AG09319 (cell line): ENCODE results near the gene VMO1.
"Not testable (repeated sequence)": the region's sequence is repeated elsewhere in the genome, so short reads cannot be mapped to it uniquely, and the experiment has no call there.

Source experiments
- DNase-seq: peaks from one replicate; pipeline ENCODE4 v3.0.0-alpha.2; 2010; ENCODE audit warnings: low read depth; ENCODE audit errors: extremely low read depth
- TF ChIP-seq, protein P1 (sequence below): IDR thresholded peaks from 2 replicates; pipeline ENCODE4 v1.5.1; 2011; ENCODE audit warnings: low read depth, mild to moderate bottlenecking, inconsistent platforms, low read length, moderate library complexity

The VMO1 gene, protein sequence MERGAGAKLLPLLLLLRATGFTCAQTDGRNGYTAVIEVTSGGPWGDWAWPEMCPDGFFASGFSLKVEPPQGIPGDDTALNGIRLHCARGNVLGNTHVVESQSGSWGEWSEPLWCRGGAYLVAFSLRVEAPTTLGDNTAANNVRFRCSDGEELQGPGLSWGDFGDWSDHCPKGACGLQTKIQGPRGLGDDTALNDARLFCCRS

DNA sequence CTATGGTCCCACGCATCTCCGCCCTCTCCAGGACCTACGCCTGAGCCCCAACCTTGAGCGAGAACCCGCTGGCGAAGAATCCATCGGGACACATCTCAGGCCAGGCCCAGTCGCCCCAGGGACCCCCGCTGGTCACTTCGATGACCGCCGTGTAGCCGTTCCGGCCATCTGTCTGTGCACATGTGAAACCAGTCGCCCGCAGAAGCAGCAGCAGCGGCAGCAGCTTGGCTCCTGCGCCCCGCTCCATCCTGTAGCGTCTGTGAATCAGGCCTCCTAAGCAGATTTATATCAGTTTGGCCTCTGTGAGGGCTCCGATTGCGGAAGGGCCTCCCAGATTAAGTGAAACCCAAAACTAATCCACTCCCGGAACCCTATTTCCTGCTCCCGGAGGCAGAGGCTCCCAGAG, at the start of gene VMO1:
TSS of gene VMO1 (minus strand) at position 259 of the 406 bp plus-strand sequence. CDS start at position 247, 12 bp downstream.
- no peak for DNase-seq
- TF ChIP-seq, protein P1, sequence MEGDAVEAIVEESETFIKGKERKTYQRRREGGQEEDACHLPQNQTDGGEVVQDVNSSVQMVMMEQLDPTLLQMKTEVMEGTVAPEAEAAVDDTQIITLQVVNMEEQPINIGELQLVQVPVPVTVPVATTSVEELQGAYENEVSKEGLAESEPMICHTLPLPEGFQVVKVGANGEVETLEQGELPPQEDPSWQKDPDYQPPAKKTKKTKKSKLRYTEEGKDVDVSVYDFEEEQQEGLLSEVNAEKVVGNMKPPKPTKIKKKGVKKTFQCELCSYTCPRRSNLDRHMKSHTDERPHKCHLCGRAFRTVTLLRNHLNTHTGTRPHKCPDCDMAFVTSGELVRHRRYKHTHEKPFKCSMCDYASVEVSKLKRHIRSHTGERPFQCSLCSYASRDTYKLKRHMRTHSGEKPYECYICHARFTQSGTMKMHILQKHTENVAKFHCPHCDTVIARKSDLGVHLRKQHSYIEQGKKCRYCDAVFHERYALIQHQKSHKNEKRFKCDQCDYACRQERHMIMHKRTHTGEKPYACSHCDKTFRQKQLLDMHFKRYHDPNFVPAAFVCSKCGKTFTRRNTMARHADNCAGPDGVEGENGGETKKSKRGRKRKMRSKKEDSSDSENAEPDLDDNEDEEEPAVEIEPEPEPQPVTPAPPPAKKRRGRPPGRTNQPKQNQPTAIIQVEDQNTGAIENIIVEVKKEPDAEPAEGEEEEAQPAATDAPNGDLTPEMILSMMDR, result no peak

DNA sequence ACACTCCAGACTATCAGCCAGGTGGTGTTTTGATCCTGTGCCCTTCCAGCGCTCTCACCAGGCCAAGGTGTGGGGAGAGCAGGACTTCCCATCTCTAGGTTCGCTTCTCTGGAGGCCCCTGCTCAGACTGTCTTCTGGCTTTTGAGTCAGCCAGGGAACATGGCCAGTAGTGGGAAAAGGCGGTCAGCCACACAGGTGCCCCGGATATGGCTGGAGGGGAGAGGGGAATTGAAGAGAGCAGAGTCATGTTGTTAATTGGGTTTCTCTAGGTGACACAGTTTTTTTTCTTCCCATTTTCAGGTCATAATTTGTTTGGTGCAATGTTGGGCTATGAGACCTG, 48.5 kb upstream of the VMO1 start:
- no peak for DNase-seq
- TF ChIP-seq, protein P1, result no peak

DNA sequence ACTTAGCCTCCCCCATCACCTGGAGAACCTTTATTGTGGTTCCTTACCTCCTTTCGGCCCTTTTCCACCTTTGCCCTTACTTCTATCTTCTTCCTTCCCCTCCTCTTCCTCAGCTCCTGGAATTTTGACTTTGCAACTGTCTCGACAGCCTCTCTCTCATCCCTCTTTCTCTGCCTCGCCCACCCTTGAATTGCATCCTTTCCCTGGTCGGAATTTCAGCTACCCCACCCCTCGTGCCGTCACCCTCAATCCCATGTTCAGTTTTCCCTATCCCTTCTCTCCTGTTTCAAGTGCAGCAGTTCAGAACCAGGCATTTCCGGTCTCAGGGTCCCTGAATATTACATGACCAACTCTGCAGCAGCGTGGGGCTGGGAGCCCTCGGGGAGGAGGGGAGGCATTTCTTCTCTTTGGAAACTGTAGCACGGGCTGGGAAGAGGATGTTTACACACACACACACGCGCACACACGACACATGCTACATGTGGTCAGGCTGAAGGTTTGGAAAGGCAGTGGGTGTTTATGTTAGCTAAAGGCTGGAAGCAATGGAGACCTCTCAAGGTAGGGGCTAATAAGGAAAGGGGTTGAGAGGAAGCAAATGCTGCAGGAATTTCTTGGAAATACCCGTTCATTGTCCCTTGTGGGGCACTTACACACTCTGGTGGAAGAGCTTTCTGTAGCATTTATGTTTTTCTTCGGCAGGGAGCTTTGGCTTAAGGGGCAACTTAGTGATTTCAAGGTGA, 47.9 kb upstream of the VMO1 start:
- DNase-seq, result peak; percentile 57
- TF ChIP-seq, protein P1, result no peak

DNA sequence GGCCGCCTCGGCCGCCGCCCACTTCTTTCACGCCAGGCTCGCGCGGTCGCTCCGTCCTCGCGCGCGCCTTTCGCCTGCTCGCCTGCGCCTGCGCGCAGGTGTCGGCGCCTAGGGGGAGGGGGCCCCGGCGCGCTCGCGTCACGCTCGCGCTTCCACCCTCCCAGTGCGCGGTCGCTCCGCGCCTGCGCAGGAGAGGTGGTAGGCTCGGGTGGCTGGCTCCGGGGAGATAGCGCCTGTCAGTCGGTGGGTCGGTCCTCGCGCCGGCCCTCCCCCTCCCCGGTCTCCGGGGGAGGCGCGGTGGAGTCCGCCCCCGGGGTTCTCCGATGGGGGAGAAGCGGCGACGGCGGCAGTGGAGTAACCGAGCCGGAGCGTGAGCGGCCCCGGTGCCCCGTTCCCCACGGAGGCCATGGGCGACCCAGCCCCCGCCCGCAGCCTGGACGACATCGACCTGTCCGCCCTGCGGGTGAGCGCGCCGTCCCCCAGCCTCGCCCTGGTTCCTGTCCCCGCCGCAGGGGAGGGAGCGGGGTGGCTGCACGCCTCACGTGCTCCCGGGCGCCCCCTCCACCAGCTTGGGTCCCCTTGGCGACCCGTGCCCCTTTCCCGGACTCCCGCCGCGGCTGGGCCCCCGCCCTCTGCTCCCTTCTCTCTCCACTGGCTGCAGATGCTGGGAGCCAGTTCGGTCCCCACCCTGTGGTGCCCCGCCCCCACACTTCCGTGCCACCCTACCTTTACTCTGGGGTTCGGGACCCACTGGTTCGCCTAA, 47.2 kb upstream of the VMO1 start, which contains the start of gene MINK1:
TSS of gene MINK1 (plus strand) at position 163 of the 763 bp plus-strand sequence. CDS start at position 407, 244 bp downstream.
- TF ChIP-seq, protein P1, result no peak
- peak; percentile 81 for DNase-seq

DNA sequence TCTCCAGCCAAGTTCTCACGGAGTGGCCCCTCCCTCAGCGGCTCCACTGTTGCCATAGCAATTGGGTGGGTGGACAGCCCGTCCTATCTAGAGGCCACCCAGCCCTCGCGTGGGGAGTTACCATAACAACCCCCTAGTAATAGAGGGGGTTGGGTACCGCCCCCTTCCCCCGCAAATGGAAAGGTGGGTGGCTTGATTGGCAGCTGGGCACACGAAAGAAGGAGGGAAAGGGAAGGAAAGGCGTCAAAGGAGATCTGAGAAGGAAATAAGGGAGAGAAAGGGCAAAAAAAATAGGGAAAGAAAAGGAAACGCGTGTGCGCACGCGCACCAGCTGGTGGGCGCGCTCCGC, 46.6 kb upstream of the VMO1 start:
- DNase-seq, result not testable (repeated sequence)

DNA sequence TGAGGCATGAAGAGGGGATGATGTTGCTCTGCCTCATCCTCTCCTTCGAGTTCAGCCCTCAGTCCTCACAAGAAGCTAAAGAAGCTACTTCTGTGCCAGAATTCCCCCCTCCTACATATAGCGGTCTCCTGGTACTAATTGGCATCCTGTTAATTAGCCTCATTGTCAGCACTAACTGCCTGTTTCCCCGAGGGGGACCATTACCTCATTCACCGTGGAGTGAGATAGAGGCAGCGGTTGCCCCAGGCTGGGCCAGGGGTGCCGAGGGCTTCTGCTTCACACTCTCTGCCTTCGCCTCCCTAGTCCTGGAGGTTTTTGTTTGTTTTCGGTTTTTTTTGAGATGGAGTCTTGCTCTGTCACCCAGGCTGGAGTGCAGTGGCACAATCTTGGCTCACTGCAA, 41.2 kb upstream of the VMO1 start:
- DNase-seq, result no peak
- TF ChIP-seq, protein P1, result no peak

DNA sequence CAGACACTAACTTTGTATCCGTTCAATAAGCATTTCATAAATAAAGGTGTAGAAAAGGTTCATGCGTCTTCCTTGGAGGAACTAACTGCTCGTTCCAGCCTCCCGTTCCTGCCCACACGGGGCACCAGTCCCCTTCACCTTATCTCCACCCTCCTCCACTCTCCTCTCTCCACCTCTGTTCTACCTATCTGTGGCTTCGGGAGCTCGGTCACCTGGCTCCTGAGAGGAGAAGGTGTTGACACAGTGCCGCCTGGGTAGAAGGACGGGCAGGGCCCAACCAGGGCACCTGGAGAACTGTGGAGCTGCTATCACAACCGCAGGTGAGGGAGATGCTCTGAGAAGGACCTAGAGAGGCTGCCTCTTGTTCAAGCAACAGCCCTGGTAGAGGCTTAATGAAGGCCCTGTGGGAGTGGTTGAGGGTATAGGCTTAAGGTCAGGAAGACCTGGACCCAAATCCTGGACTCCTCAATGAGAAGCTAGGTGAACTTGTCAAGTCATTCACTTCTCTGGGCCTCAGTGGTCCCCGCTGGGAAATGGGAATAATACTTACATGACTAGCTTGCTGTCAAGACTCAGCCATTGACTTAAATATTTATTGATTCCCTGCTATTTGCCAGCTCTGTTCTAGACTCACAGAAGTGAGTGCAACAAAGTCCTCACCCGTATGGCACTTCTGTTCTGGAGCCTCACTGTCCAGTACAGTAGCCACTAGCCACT, 37.4 kb upstream of the VMO1 start:
- no peak for DNase-seq

More for the DNA sequence above, 37.4 kb upstream of the VMO1 start:
- TF ChIP-seq, protein P1, result no peak
